ENCODE results near the gene IFT20.

- TF ChIP-seq ZNF10 (tag by site-specific recombination; IDR thresholded peaks at IDR 0.05) (no peak), CTCF (tag by site-specific recombination; IDR thresholded peaks at IDR 0.05) (no peak), HIC1 (tag by site-specific recombination; IDR thresholded peaks at IDR 0.05) (no peak), ZNF530 (tag by site-specific recombination; IDR thresholded peaks at IDR 0.05; ENCODE audit: low read depth) (no peak), ZNF146 (tag by site-specific recombination; IDR thresholded peaks at IDR 0.05) (no peak), OSR2 (tag by site-specific recombination; IDR thresholded peaks at IDR 0.05) (no peak), ZNF768 (tag by site-specific recombination; IDR thresholded peaks at IDR 0.05) (no peak)
- TF ChIP-seq, protein P1, sequence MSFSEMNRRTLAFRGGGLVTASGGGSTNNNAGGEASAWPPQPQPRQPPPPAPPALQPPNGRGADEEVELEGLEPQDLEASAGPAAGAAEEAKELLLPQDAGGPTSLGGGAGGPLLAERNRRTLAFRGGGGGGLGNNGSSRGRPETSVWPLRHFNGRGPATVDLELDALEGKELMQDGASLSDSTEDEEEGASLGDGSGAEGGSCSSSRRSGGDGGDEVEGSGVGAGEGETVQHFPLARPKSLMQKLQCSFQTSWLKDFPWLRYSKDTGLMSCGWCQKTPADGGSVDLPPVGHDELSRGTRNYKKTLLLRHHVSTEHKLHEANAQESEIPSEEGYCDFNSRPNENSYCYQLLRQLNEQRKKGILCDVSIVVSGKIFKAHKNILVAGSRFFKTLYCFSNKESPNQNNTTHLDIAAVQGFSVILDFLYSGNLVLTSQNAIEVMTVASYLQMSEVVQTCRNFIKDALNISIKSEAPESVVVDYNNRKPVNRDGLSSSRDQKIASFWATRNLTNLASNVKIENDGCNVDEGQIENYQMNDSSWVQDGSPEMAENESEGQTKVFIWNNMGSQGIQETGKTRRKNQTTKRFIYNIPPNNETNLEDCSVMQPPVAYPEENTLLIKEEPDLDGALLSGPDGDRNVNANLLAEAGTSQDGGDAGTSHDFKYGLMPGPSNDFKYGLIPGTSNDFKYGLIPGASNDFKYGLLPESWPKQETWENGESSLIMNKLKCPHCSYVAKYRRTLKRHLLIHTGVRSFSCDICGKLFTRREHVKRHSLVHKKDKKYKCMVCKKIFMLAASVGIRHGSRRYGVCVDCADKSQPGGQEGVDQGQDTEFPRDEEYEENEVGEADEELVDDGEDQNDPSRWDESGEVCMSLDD (tag by site-specific recombination; IDR thresholded peaks at IDR 0.05), result no peak
Measured at GRCh38 chr17:28367641-28368305, 32.5 kb upstream of the IFT20 start.

Data from HEK293 (cell line).